ENCODE results near the gene SNAP91.
"Not testable (repeated sequence)": the region's sequence is repeated elsewhere in the genome, so short reads cannot be mapped to it uniquely, and the experiment has no call there.

- not testable (repeated sequence) for TF ChIP-seq CTCF, EP300, POLR2A (IDR thresholded peaks at IDR 0.05)
Measured at GRCh38 chr6:83550482-83550881, 158.4 kb downstream of the SNAP91 start.
